Sigmoid colon (tissue), 7 donors: ENCODE measurements around the gene THEM5. TPM values are rescaled to one million over a fixed set of nuclear protein-coding genes. Genes with fewer than 3 reads are reported as not detected.

Experiments
- DNase-seq: peaks from one replicate; pipeline ENCODE4 v3.0.0-alpha.2; 2019
- H3K27ac ChIP-seq, 4 donors: fragments of 200-600 bp; sonication (generic); one replicate each; pipeline ENCODE4 v1.5.1; 2016 to 2019; ENCODE audit warnings: mild to moderate bottlenecking in 1 of 4
- H3K27me3 ChIP-seq, 3 donors: fragments of 200-600 bp; sonication (generic); one replicate each; pipeline ENCODE4 v1.5.1; 2019; ENCODE audit warnings: mild to moderate bottlenecking in 1 of 3
- H3K36me3 ChIP-seq, 4 donors: fragments of 200-600 bp; sonication (generic); one replicate each; pipeline ENCODE4 v1.5.1; 2016 to 2019
- H3K4me1 ChIP-seq, 4 donors: fragments of 200-600 bp; sonication (generic); one replicate each; pipeline ENCODE4 v1.5.1; 2017 to 2019
- H3K4me3 ChIP-seq, 4 donors: fragments of 200-600 bp; sonication (generic); one replicate each; pipeline ENCODE4 v1.5.1; 2017 to 2019; ENCODE audit warnings: mild to moderate bottlenecking in 2 of 4, moderate library complexity in 1 of 4
- H3K9me3 ChIP-seq, 4 donors: fragments of 200-600 bp in 3 of 4; sonication (generic) in 3 of 4; one replicate each; pipeline versions ENCODE4 v1.5.1 to v1.6.1; 2013 to 2019
- CTCF ChIP-seq, 4 experiments: fragments of 450-650 bp in 3 of 4; fragments of 200-600 bp in 1 of 4; IDR thresholded peaks; one replicate each; pipeline ENCODE4 v1.5.1; 2016 to 2019; ENCODE audit warnings: antibody characterized with exemption in 4 of 4, mild to moderate bottlenecking in 3 of 4, moderate library complexity in 2 of 4
- EP300 ChIP-seq, 4 donors: sonication (generic); formaldehyde crosslinking; IDR thresholded peaks; one replicate each; pipeline ENCODE4 v1.6.1; 2017; ENCODE audit warnings: antibody characterized with exemption in 4 of 4
- POLR2A ChIP-seq, 2 donors: fragments of 450-650 bp; IDR thresholded peaks; one replicate each; pipeline ENCODE4 v1.6.1; 2016; ENCODE audit warnings: antibody characterized with exemption in 2 of 2, mild to moderate bottlenecking in 2 of 2, moderate library complexity in 2 of 2
- POLR2AphosphoS5 ChIP-seq, 4 donors: sonication (generic); formaldehyde crosslinking; IDR thresholded peaks; one replicate each; pipeline ENCODE4 v1.6.1; 2017; ENCODE audit warnings: antibody characterized with exemption in 4 of 4
- WGBS, 2 donors: extraction: QIAGEN DNeasy Blood & Tissue Kit; methylation state at CpG; one replicate each; pipeline ENCODE4 v1.1.7; 2013; 5-methylcytosine and 5-hydroxymethylcytosine counted together
- intact Hi-C: fragments of 100-400 bp; cut with DNase I; formaldehyde crosslinking; loops from one replicate; pipeline ENCODE4 v1.15.1; 2023
- polyA plus RNA-seq, 3 donors: library from polyadenylated mRNA; stranded (reverse); fragments of 200-250 nt; gene quantifications; one replicate each; pipeline ENCODE4 v1.2.3, GENCODE V29; 2013
- total RNA-seq, 4 donors: library from RNA; depleted of rRNA; stranded (reverse); fragments of >200 nt; gene quantifications; one replicate each; pipeline ENCODE4 v1.1.0, GENCODE V29; 2016
- donor health status: healthy with polysubstance abuse.
- donor health status: Bipolar disorder and iron deficiency.
- donor health status: healthy.

The THEM5 gene
- total and polyA plus RNA-seq, 7 donors, result not detected

- H3K9me3 ChIP-seq, result no peaks in the 10 kb centered on the region
- no peaks in the 10 kb centered on the region for H3K4me1 ChIP-seq
- TF ChIP-seq POLR2AphosphoS5 (IDR thresholded peaks at IDR 0.05) (no peak), CTCF (IDR thresholded peaks at IDR 0.05) (no peak), EP300 (IDR thresholded peaks at IDR 0.05) (no peak), POLR2A (IDR thresholded peaks at IDR 0.05) (no peak)
- no peaks in the 10 kb centered on the region for H3K36me3 ChIP-seq
- peak; percentile 46 for DNase-seq
- intact Hi-C loops, result no loop called here
- no peak overlapping the region for H3K4me3 ChIP-seq
- H3K27me3 ChIP-seq, result peaks cover 0 to 40% (median 6%) of the 10 kb centered on the region in 3 donors
- H3K27ac ChIP-seq, result no peak overlapping the region
- 65 to 82% methylated on average over 11 of the region's 11 CpGs for WGBS, 2 donors
Measured at GRCh38 chr1:151847867-151848596, 5.5 kb downstream of the THEM5 start.

- H3K9me3 ChIP-seq, result no peaks in the 10 kb centered on the region
- no peaks in the 10 kb centered on the region for H3K4me1 ChIP-seq
- H3K36me3 ChIP-seq, result no peaks in the 10 kb centered on the region
- H3K4me3 ChIP-seq, result no peak overlapping the region
- no peak overlapping the region for H3K27ac ChIP-seq
- peak; percentile 30 for DNase-seq
- intact Hi-C loops, result no loop called here
- WGBS, 2 donors, result 88 to 90% methylated on average over 8 of the region's 8 CpGs
- H3K27me3 ChIP-seq, result peaks cover 0 to 43% (median 6%) of the 10 kb centered on the region in 3 donors
- TF ChIP-seq POLR2AphosphoS5 (IDR thresholded peaks at IDR 0.05) (no peak), CTCF (IDR thresholded peaks at IDR 0.05) (no peak), POLR2A (IDR thresholded peaks at IDR 0.05) (no peak), EP300 (IDR thresholded peaks at IDR 0.05) (no peak)
Measured at GRCh38 chr1:151846686-151847237, 6.8 kb downstream of the THEM5 start.

GRCh38 chr1:151846062-151846568 lies 7.4 kb downstream of the THEM5 start:
- Histone ChIP-seq H3K4me1 (no peaks in the 10 kb centered on the region), H3K27ac (no peak overlapping the region), H3K27me3 (peaks cover 0 to 43% (median 6%) of the 10 kb centered on the region in 3 donors), H3K9me3 (no peaks in the 10 kb centered on the region), H3K36me3 (no peaks in the 10 kb centered on the region), H3K4me3 (no peak overlapping the region)
- intact Hi-C loops, result no loop called here
- TF ChIP-seq POLR2A (IDR thresholded peaks at IDR 0.05), result no peak
- no peak for TF ChIP-seq CTCF (IDR thresholded peaks at IDR 0.05)
- no peak for TF ChIP-seq EP300 (IDR thresholded peaks at IDR 0.05)
- TF ChIP-seq POLR2AphosphoS5 (IDR thresholded peaks at IDR 0.05), result no peak
- peak; percentile 24 for DNase-seq
- 55 to 63% methylated on average over 6 of the region's 6 CpGs for WGBS, 2 donors

GRCh38 chr1:151843398-151843797 lies 10.1 kb downstream of the THEM5 start:
- no peaks in the 10 kb centered on the region for H3K9me3 ChIP-seq
- H3K4me3 ChIP-seq, result no peak overlapping the region
- intact Hi-C loops, result no loop called here
- H3K27ac ChIP-seq, result no peak overlapping the region
- 74 to 85% methylated on average over 2 of the region's 2 CpGs for WGBS, 2 donors
- H3K27me3 ChIP-seq, result peaks cover 20 to 50% (median 26%) of the 10 kb centered on the region in 3 donors
- DNase-seq, result no peak
- no peak for TF ChIP-seq POLR2AphosphoS5 (IDR thresholded peaks at IDR 0.05)
- no peak for TF ChIP-seq CTCF (IDR thresholded peaks at IDR 0.05)
- TF ChIP-seq POLR2A (IDR thresholded peaks at IDR 0.05), result no peak
- no peak for TF ChIP-seq EP300 (IDR thresholded peaks at IDR 0.05)
- H3K36me3 ChIP-seq, result no peaks in the 10 kb centered on the region
- H3K4me1 ChIP-seq, result peaks cover 0 to 18% (median 17%) of the 10 kb centered on the region in 4 donors
